Measurements from ENCODE around the gene IGHMBP2.

The IGHMBP2 gene

DNA sequence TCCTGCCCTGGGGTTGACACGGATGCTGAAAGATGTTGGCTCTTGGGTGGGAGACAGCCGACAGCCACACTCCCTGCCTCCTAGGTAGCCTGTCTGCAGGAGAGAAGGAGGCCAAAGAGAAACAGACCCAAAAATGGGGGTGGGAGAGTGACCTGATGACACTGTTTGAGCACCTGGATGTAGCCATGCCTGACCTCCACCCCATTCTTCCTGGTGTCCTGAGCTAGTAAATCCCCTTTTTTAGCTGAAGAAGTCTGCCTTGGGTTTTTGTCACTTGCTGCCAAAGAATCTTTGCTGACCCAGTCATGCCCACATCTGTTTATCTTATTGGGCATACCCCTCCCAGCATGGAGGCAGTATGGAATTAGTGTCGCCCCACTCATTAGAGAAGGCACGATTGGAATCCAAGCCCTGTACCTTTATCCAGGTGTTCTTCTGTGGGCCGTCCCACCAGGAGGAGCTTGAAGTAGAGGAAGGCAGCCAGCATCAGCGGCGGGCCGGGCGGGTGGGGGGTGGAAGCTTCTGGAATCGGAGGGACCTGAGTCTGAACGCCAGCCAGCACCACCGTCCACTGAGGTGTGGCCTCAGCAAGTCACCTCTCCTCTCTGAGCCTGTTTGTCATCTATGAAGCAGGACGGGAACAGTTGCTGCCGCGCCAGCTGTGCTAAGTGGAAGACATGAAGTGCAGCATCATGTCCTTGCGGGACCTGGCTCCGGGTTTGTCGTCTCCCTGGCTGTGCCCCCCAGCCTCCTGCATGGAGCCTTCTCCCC, 37.8 kb downstream of the IGHMBP2 start:
- no peak for DNase-seq

DNA sequence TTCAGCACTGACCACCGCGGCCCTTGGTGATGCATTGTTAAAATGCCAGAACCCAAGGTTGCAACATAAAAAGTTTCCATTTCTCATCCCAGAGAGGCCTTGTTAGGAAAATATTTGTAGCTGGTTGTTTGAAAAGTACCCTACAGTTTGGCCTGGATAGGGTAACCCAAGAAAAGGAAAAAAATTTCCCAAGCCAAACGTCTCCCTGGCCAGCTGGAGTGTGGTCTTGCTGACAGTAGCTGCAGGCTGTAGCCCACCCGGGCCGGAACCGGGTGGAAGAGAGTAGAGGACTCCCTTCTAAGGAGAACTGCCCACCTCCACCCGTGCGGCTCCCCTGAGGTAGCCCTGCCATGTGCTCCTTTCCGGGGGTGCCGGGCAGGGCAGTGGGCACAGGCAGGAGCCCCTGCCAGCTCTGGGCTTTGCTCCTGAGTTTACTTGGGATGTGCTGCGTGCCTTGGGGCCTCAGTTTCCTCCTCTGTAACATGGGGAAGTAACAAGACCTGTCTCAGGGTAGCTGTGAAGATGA, 38.5 kb downstream of the IGHMBP2 start:
- no peak for DNase-seq

GRCh38 chr11:68942751-68943271, 39.1 kb downstream of the IGHMBP2 start:
- DNase-seq: no peak

DNA sequence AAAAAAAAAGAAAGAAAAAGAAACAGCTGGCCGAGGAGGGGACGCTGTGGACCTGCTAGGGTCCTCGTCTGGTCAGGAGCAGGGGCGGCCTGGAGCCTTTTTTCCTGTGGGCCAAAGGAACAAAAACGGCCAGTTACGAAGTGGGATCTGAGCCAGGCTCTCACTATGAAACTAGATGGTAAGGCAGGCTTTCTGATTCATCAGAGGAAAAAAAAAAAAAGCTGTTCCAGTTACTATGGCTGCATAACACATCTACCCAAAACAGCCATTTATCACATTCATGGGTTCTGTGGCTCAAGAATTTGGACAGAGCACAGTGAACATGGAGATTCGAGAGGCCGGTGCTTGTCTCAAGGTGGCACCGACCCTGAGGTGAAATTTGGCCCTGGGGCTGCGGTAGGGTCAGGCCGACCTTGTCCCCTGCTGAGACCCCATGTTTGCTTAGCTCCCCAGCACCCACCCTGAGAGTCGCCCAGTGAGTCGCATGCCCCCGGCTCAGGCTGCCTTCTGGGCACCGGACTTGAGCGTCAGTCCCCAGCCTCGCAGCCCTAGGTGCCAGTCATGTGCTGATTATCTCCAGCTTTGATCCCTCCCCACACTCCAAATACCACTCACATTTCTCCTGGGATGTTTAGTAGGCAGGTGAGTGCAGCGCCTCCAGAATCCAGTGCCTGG, 42.9 kb downstream of the IGHMBP2 start:
- DNase-seq: peak; percentile 80

DNA sequence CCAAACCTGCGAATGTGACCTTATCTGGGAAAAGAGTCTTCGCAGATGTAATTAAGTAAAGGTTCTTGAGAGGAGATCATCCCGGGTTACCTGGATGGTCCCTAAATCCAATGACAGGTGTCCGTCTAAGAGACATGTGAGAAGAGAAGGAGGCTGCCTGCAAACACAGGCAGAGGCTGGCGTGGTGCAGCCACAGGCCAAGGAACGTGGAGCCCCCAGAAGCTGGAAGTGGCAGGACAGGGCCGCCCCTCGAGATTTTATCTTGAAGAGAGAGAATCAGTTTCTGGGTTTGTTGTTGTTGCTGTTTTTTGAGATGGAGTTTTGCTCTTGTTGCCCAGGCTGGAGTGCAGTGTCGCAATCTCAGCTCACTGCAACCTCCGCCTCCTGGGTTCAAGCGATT, 43.5 kb downstream of the IGHMBP2 start:
- DNase-seq: no peak

DNA sequence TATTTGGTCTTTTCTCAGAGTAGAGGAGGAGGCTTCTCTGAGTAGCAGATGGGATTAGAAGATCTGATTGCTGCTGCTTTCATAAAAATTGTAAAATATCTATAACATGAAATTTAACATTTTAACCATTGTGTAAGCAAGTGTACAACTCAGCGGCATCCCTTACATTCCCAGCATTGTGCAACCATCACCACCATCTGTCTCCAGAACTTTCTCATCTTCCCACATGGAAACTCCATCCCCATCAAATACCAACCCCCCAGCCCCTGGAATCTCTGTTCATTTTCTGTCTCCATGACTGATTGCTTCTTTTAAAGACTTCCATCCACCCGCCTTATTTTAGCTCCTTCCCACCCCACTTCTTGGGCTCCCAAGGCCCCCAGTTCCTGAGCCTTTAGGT, 44.8 kb downstream of the IGHMBP2 start:
- peak; percentile 61 for DNase-seq

GRCh38 chr11:68948935-68949334, 45.2 kb downstream of the IGHMBP2 start:
- no peak for DNase-seq

- no peak for DNase-seq
Observed at GRCh38 chr11:68950270-68950669, 46.6 kb downstream of the IGHMBP2 start.

DNA sequence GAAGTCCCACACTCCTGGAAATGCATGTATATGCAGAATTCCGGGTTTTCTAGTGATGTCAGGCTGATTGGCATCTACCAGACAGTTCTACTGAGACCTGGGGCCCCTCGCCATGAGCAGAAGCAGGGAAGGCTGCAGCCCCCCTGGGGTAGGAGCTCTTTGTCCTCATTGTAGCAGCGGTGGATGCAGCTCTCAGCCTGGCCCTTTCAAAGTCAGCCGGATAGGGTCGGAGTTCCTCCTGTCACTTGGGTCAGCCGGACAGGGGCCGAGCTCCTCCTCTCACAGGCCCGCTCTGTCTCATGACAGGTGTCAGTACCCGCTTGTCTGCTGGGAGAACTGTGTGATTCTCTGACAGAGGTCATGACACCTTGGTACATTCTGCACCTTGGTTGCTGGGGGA, 47.1 kb downstream of the IGHMBP2 start:
- no peak for DNase-seq

DNA sequence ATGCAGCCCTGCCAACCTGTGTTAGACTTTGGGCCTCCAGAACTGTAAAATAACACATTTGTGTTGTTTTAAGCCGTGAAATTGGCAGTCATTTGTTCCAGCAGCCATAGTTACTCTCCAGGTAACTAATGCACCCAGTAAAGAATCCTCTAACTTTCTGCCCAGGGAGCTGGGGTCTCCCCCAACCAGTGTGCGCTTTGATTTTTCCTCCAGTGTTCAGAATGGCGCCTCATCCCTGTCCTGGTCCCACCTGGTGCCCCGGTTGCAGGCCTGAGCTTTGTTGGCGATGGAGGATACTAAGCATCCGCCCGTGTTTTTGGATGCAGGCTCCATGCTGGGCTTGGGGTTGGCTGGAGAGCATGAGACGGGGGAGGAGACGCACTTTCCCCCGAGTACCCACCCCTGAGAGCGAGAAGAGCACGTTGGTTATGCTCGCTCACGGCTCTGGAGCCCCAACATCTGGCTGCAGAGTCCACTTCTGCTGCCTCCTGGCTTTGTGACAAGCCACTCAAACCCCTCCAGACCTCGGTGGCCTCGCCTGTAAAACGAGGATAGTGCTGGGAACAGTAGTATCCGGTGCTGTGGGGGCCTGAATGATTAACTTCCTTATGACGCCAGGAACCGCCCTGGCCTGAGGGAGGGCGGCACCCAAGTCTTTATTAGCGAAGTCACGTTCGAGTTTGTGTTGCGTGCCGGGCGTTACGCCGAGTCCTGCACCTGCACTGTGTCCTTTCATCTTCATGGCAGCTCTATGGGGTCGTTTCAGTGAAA, 51.3 kb downstream of the IGHMBP2 start:
- DNase-seq: no peak

DNA sequence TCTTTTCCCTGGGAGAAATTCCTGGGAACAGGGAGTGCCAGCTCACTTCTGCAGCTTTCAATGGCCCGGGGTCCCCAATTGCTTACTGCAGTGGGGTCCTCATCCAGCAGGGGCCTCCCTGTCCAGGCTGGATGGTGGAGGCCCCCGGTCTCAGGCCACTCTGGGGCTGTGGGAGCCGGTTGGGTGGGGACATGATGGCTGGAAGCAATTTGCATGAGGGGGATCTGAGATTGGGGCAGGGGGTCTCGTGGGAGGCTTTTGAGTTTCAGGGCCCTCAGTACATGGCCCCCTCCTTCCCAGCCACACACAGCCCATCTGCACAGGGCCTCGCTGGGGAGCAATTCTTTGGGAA, 51.9 kb downstream of the IGHMBP2 start:
- no peak for DNase-seq

GRCh38 chr11:68956142-68956541, 52.5 kb downstream of the IGHMBP2 start:
- no peak for DNase-seq

GRCh38 chr11:68956547-68957254, 53.0 kb downstream of the IGHMBP2 start:
- DNase-seq: no peak

DNA sequence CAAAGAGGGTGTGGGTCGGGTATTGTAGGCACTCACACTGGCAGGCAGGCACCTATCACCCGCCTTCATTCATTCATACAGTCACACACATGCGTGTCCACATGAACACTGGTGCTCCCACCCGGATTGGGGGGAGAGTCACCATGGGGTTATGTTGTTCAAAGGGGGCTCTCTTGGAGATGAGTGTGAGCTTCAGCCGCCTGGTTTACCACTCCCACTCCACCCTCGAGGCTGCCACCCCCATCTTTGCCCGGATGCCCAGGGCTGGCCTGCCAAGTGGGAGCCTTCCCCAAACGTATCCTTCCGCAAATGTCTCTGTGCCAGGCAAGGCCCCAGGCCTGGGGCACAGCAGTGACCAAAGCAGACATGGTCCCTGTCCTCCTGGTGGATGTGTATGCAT, 54.5 kb downstream of the IGHMBP2 start:
- DNase-seq: no peak

GRCh38 chr11:68959465-68960293, 56.0 kb downstream of the IGHMBP2 start:
- DNase-seq: no peak

- DNase-seq: no peak
Observed at GRCh38 chr11:68960294-68961071, 56.8 kb downstream of the IGHMBP2 start.

- DNase-seq: no peak
Observed at GRCh38 chr11:68961245-68961644, 57.6 kb downstream of the IGHMBP2 start.

GRCh38 chr11:68962527-68963250, 59.0 kb downstream of the IGHMBP2 start:
- DNase-seq: no peak

DNA sequence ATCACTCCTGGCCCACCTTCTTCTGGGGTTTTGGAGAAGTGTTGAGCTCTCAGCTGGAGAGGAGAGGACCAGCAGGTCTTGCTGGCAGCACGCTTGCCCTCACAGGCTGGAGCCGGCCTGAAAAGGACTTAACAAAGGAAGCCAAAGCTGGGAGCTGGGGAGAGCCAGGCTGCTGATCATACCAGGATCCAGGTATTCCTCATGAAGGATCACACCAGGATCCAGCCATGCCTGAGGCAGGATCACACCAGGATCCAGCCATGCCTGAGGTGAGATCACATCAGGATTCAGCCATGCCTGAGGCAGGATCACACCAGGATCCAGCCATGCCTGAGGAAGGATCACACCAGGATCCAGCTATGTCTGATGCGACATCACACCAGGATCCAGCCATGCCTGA, 60.1 kb downstream of the IGHMBP2 start:
- DNase-seq: no peak

Measured in fibroblast of skin of right quadriceps (primary cell).